ENCODE data around the gene DCAF15. TPM values are rescaled to one million over a fixed set of nuclear protein-coding genes. Genes with fewer than 3 reads are reported as not detected.

Gene DCAF15
- total and polyA plus RNA-seq, 2 experiments from 2014 or later: 39.5 to 81.3 TPM

DNA sequence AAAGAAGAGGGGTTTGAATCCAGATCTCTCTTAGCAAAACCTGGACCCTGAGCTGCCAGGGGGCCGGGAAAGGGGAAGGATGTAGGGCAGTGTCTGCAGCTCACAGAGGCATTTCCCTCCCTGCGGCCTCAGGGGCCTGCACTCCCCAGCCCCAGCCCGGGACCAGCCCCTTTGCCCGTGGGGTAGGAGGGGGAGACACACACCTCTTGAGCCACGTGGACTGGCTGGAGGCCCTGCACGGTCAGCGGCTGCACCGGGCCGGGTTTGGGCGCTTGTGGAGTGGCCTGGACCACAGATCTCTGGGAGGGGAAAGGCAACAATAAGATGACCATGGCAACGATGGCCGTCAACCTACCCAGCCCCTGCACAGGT, 26.9 kb downstream of the DCAF15 start:
- no peaks in the 10 kb centered on the region for H3K9me2 ChIP-seq (ENCODE audit: insufficient read depth)
- H3K36me3 Mint-ChIP-seq (ENCODE audit: low read depth): no peaks in the 10 kb centered on the region; the same call in 2 of the 3 replicates
- H3K27me3 ChIP-seq (ENCODE audit: insufficient read depth): no peaks in the 10 kb centered on the region
- H3K4me3 ChIP-seq: peak overlapping the region; percentile 66
- H2AFZ ChIP-seq: no peak overlapping the region
- no peaks in the 10 kb centered on the region for H3K79me2 ChIP-seq (replicated peaks; ENCODE audit: insufficient read depth)
- peaks cover 11% of the 10 kb centered on the region for H3K27me3 Mint-ChIP-seq (ENCODE audit: insufficient read depth, low read depth, poor library complexity)
- H3K4me1 ChIP-seq (ENCODE audit: insufficient read depth): peaks cover 17% of the 10 kb centered on the region
- ATAC-seq (peak; percentile 4), DNase-seq (ENCODE audit: low spot score) (no peak)
- no peak overlapping the region for H3K27ac Mint-ChIP-seq
- no peaks in the 10 kb centered on the region for H4K20me1 ChIP-seq (replicated peaks; ENCODE audit: insufficient read depth)
- H3K4me1 Mint-ChIP-seq: peaks cover 15% of the 10 kb centered on the region
- H3K36me3 ChIP-seq (ENCODE audit: insufficient read depth): no peaks in the 10 kb centered on the region
- H3K4me3 Mint-ChIP-seq: peak overlapping the region; percentile 57; the same call in 2 of the 3 replicates
- no peaks in the 10 kb centered on the region for H3K9me3 Mint-ChIP-seq
- no peak for TF ChIP-seq POLR2AphosphoS5 (IDR thresholded peaks at IDR 0.05; ENCODE audit: low read depth)
- no peak for TF ChIP-seq STAT1 (IDR thresholded peaks at IDR 0.05; ENCODE audit: unreplicated experiment)
- TF ChIP-seq CREB1 (CRISPR knock-in tag; IDR thresholded peaks at IDR 0.05; ENCODE audit: low read depth): no peak
- TF ChIP-seq, protein P1, sequence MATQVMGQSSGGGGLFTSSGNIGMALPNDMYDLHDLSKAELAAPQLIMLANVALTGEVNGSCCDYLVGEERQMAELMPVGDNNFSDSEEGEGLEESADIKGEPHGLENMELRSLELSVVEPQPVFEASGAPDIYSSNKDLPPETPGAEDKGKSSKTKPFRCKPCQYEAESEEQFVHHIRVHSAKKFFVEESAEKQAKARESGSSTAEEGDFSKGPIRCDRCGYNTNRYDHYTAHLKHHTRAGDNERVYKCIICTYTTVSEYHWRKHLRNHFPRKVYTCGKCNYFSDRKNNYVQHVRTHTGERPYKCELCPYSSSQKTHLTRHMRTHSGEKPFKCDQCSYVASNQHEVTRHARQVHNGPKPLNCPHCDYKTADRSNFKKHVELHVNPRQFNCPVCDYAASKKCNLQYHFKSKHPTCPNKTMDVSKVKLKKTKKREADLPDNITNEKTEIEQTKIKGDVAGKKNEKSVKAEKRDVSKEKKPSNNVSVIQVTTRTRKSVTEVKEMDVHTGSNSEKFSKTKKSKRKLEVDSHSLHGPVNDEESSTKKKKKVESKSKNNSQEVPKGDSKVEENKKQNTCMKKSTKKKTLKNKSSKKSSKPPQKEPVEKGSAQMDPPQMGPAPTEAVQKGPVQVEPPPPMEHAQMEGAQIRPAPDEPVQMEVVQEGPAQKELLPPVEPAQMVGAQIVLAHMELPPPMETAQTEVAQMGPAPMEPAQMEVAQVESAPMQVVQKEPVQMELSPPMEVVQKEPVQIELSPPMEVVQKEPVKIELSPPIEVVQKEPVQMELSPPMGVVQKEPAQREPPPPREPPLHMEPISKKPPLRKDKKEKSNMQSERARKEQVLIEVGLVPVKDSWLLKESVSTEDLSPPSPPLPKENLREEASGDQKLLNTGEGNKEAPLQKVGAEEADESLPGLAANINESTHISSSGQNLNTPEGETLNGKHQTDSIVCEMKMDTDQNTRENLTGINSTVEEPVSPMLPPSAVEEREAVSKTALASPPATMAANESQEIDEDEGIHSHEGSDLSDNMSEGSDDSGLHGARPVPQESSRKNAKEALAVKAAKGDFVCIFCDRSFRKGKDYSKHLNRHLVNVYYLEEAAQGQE (IDR thresholded peaks at IDR 0.05; ENCODE audit: unreplicated experiment): no peak
- no peak for TF ChIP-seq EZH2 (IDR thresholded peaks at IDR 0.05; ENCODE audit: low read depth, unreplicated experiment)
- no peak for TF ChIP-seq EZH2phosphoT487 (IDR thresholded peaks at IDR 0.05; ENCODE audit: unreplicated experiment)
- no peak for TF ChIP-seq ZNF114 (CRISPR knock-in tag; IDR thresholded peaks at IDR 0.05)
- no peak for TF ChIP-seq CTCF (conservative IDR thresholded peaks at IDR 0.05; ENCODE audit: low read depth in 2 of 2)
- no peak for TF ChIP-seq ZNF331 (CRISPR knock-in tag; IDR thresholded peaks at IDR 0.05; ENCODE audit: low read depth)
- TF ChIP-seq, protein P2, sequence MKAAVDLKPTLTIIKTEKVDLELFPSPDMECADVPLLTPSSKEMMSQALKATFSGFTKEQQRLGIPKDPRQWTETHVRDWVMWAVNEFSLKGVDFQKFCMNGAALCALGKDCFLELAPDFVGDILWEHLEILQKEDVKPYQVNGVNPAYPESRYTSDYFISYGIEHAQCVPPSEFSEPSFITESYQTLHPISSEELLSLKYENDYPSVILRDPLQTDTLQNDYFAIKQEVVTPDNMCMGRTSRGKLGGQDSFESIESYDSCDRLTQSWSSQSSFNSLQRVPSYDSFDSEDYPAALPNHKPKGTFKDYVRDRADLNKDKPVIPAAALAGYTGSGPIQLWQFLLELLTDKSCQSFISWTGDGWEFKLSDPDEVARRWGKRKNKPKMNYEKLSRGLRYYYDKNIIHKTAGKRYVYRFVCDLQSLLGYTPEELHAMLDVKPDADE (IDR thresholded peaks at IDR 0.05): no peak
- TF ChIP-seq ZNF462 (CRISPR knock-in tag; IDR thresholded peaks at IDR 0.05): no peak
- no peak for TF ChIP-seq JUNB (IDR thresholded peaks at IDR 0.05; ENCODE audit: unreplicated experiment)
- TF ChIP-seq NANOG (IDR thresholded peaks at IDR 0.05; ENCODE audit: borderline replicate concordance): no peak
- peak overlapping the region; percentile 92 for H3K4me2 ChIP-seq
- H3K27ac ChIP-seq (ENCODE audit: low read depth): no peak overlapping the region
- no peaks in the 10 kb centered on the region for H3F3A ChIP-seq (replicated peaks; ENCODE audit: low read depth)

All from GM23338 (cell line).